Measurements from ENCODE around the gene EFCAB10.
"Not testable (repeated sequence)": the region's sequence is repeated elsewhere in the genome, so short reads cannot be mapped to it uniquely, and the experiment has no call there.

EFCAB10 gene

GRCh38 chr7:105531792-105532671 is 49.3 kb downstream of the EFCAB10 start, which contains the start of gene RINT1:
TSS of gene RINT1 (plus strand) at chr7:105532201. CDS start at chr7:105532316, 115 bp downstream.
- Histone ChIP-seq H3K4me3 (ENCODE audit: low read length) (peak within 1 kb of the TSS; percentile 99), H3K4me1 (ENCODE audit: control insufficient read depth, low read length) (peaks cover 19% of the 10 kb centered on the region), H3F3A (ENCODE audit: control insufficient read depth, insufficient read depth) (0 out of 2 replicates have a peak, but pooled peaks cover 4% of the 10 kb centered on the region), H3K79me2 (ENCODE audit: control insufficient read depth, low read length) (peaks cover 48% of the 10 kb centered on the region), H3K36me3 (ENCODE audit: control insufficient read depth, low read length) (peaks cover 49% of the 10 kb centered on the region), H3K4me2 (ENCODE audit: low read length) (peak within 1 kb of the TSS; percentile 93), H3K9me2 (replicated peaks; ENCODE audit: control insufficient read depth, low read length) (no peaks in the 10 kb centered on the region), H4K20me1 (ENCODE audit: control insufficient read depth, insufficient read depth, low read depth, low read length) (peaks cover 6% of the 10 kb centered on the region; the same call in 1 of the 2 replicates), H3K27me3 (ENCODE audit: control insufficient read depth, low read length) (no peaks in the 10 kb centered on the region), H3K27ac (ENCODE audit: low read depth, low read length) (peak within 1 kb of the TSS; percentile 76), H3K9me3 (ENCODE audit: control insufficient read depth, insufficient read depth, low read length) (no peaks in the 10 kb centered on the region)
- TF ChIP-seq EZH2phosphoT487 (IDR thresholded peaks at IDR 0.05; ENCODE audit: borderline replicate concordance, low read length), result no peak
- peak; percentile 92 for TF ChIP-seq CTCF (IDR thresholded peaks at IDR 0.05; ENCODE audit: low read depth, low read length, poor library complexity, severe bottlenecking)

GRCh38 chr7:105530546-105530945 is 50.7 kb downstream of the EFCAB10 start:
- no peak for TF ChIP-seq CTCF (IDR thresholded peaks at IDR 0.05; ENCODE audit: low read depth, low read length, poor library complexity, severe bottlenecking)
- no peak for TF ChIP-seq EZH2phosphoT487 (IDR thresholded peaks at IDR 0.05; ENCODE audit: borderline replicate concordance, low read length)
- peaks cover 34% of the 10 kb centered on the region for H3K36me3 ChIP-seq (ENCODE audit: control insufficient read depth, low read length)
- H3K9me3 ChIP-seq (ENCODE audit: control insufficient read depth, insufficient read depth, low read length), result no peaks in the 10 kb centered on the region
- peaks cover 6% of the 10 kb centered on the region; the same call in 1 of the 2 replicates for H4K20me1 ChIP-seq (ENCODE audit: control insufficient read depth, insufficient read depth, low read depth, low read length)
- H3K79me2 ChIP-seq (ENCODE audit: control insufficient read depth, low read length), result peaks cover 38% of the 10 kb centered on the region
- H3K4me2 ChIP-seq (ENCODE audit: low read length), result peak overlapping the region; percentile 93
- H3K27ac ChIP-seq (ENCODE audit: low read depth, low read length), result no peak overlapping the region
- no peaks in the 10 kb centered on the region for H3K27me3 ChIP-seq (ENCODE audit: control insufficient read depth, low read length)
- H3K4me1 ChIP-seq (ENCODE audit: control insufficient read depth, low read length), result peaks cover 19% of the 10 kb centered on the region
- 0 out of 2 replicates have a peak overlapping the region, but pooled peaks have one; percentile 99 for H3K4me3 ChIP-seq (ENCODE audit: low read length)
- no peaks in the 10 kb centered on the region for H3K9me2 ChIP-seq (replicated peaks; ENCODE audit: control insufficient read depth, low read length)
- peaks cover 7% of the 10 kb centered on the region; the same call in 1 of the 2 replicates for H3F3A ChIP-seq (ENCODE audit: control insufficient read depth, insufficient read depth)

GRCh38 chr7:105530126-105530525 is 51.2 kb downstream of the EFCAB10 start:
- Histone ChIP-seq H4K20me1 (ENCODE audit: control insufficient read depth, insufficient read depth, low read depth, low read length) (peaks cover 6% of the 10 kb centered on the region; the same call in 1 of the 2 replicates), H3K4me2 (ENCODE audit: low read length) (no peak overlapping the region), H3K4me1 (ENCODE audit: control insufficient read depth, low read length) (peaks cover 21% of the 10 kb centered on the region), H3K27me3 (ENCODE audit: control insufficient read depth, low read length) (no peaks in the 10 kb centered on the region), H3K9me3 (ENCODE audit: control insufficient read depth, insufficient read depth, low read length) (no peaks in the 10 kb centered on the region), H3K36me3 (ENCODE audit: control insufficient read depth, low read length) (peaks cover 30% of the 10 kb centered on the region), H3F3A (ENCODE audit: control insufficient read depth, insufficient read depth) (peaks cover 7% of the 10 kb centered on the region; the same call in 1 of the 2 replicates), H3K4me3 (ENCODE audit: low read length) (no peak overlapping the region), H3K27ac (ENCODE audit: low read depth, low read length) (no peak overlapping the region), H3K9me2 (replicated peaks; ENCODE audit: control insufficient read depth, low read length) (no peaks in the 10 kb centered on the region), H3K79me2 (ENCODE audit: control insufficient read depth, low read length) (peaks cover 34% of the 10 kb centered on the region)
- no peak for TF ChIP-seq EZH2phosphoT487 (IDR thresholded peaks at IDR 0.05; ENCODE audit: borderline replicate concordance, low read length)
- no peak for TF ChIP-seq CTCF (IDR thresholded peaks at IDR 0.05; ENCODE audit: low read depth, low read length, poor library complexity, severe bottlenecking)

- not testable (repeated sequence) for H3K4me3 ChIP-seq (ENCODE audit: low read length); H3K27me3 ChIP-seq (ENCODE audit: control insufficient read depth, low read length); H3K9me2 ChIP-seq (replicated peaks; ENCODE audit: control insufficient read depth, low read length); H3K27ac ChIP-seq (ENCODE audit: low read depth, low read length); H3F3A ChIP-seq (ENCODE audit: control insufficient read depth, insufficient read depth); H4K20me1 ChIP-seq (ENCODE audit: control insufficient read depth, insufficient read depth, low read depth, low read length); H3K36me3 ChIP-seq (ENCODE audit: control insufficient read depth, low read length); H3K9me3 ChIP-seq (ENCODE audit: control insufficient read depth, insufficient read depth, low read length); H3K4me2 ChIP-seq (ENCODE audit: low read length)
- peaks cover 18% of the 10 kb centered on the region for H3K4me1 ChIP-seq (ENCODE audit: control insufficient read depth, low read length)
- H3K79me2 ChIP-seq (ENCODE audit: control insufficient read depth, low read length), result peaks cover 10% of the 10 kb centered on the region
Measured at GRCh38 chr7:105527737-105528136, 53.6 kb downstream of the EFCAB10 start.

Measured in DOHH2 (cell line).